Type B pancreatic cell (in vitro differentiated cells): ENCODE data around the gene COX6A1. TPM values are rescaled to one million over a fixed set of nuclear protein-coding genes. Genes with fewer than 3 reads are reported as not detected.

Experiments used
- DNase-seq: peaks from one replicate; pipeline ENCODE4 v3.0.0; 2021; ENCODE audit warnings: mixed read lengths; ENCODE audit not compliant: unreplicated experiment; ENCODE audit errors: extremely low spot score
- H3K27ac Mint-ChIP-seq: 2 replicates; pipeline ENCODE4 v1.8.0; 2021; ENCODE audit warnings: mild to moderate bottlenecking, mixed read lengths
- H3K27me3 Mint-ChIP-seq: 2 replicates; pipeline ENCODE4 v1.8.0; 2021; ENCODE audit warnings: mixed read lengths
- H3K36me3 Mint-ChIP-seq: 2 replicates; pipeline ENCODE4 v1.8.0; 2021; ENCODE audit warnings: mixed read lengths
- H3K4me1 Mint-ChIP-seq: one replicate; pipeline ENCODE4 v1.8.0; 2021; ENCODE audit warnings: mixed read lengths; ENCODE audit not compliant: unreplicated experiment
- H3K4me3 Mint-ChIP-seq: 2 replicates; pipeline ENCODE4 v1.8.0; 2021; ENCODE audit warnings: mild to moderate bottlenecking, mixed read lengths
- H3K9me3 Mint-ChIP-seq: 2 replicates; pipeline ENCODE4 v1.8.0; 2021; ENCODE audit warnings: mixed read lengths
- total RNA-seq: library from RNA; stranded (reverse); gene quantifications from 2 replicates; pipeline ENCODE4 v1.2.1, GENCODE V29; 2021; ENCODE audit warnings: low replicate concordance
- TF ChIP-seq, protein P1 (sequence below): fragments of 200-600 bp; sonication (generic); conservative IDR thresholded peaks from 2 replicates; pipeline ENCODE4 v1.5.0; 2021; ENCODE audit warnings: antibody characterized with exemption, mild to moderate bottlenecking

COX6A1 gene
- total RNA-seq, 1 donor from 2014 or later = 400 TPM

DNA sequence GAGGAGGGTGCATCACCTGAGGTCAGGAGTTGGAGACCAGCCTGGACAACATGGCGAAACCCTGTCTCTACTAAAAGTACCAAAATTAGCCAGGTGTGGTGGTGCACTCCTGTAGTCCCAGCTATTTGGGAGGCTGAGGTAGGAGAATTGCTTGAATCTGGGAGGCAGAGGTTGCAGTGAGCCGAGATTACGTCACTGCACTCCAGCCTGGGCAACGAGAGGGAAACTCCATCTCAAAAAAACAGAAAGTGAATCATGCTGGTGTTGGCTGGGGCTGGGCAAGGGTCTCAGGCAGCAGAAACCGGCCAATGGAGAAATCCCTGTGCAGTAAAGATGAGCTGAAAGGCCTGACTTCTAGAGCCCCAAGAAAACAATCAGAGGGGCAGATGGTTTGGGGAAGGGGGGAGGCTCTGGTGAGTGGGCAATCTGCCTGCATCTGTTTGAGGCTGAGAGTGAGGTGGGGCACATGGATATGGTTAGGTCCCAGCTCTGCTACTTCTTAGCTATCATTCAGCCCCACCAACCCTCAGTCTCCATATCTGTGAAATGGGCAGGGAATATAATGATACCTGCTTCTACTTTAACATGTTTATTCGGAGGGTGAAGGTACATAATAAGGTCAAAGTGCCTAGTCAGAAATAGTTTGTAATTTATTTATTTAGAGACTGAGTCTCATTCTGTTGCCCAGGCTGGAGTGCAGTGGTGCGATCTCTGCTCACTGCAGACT is 21.3 kb upstream of the COX6A1 start:
- no peak for DNase-seq
- Mint-ChIP-seq H3K27ac (peak overlapping the region; percentile 18), H3K9me3 (no peaks in the 10 kb centered on the region), H3K27me3 (no peaks in the 10 kb centered on the region), H3K4me1 (peaks cover 12% of the 10 kb centered on the region), H3K36me3 (no peaks in the 10 kb centered on the region), H3K4me3 (no peak overlapping the region)
- TF ChIP-seq, protein P1, sequence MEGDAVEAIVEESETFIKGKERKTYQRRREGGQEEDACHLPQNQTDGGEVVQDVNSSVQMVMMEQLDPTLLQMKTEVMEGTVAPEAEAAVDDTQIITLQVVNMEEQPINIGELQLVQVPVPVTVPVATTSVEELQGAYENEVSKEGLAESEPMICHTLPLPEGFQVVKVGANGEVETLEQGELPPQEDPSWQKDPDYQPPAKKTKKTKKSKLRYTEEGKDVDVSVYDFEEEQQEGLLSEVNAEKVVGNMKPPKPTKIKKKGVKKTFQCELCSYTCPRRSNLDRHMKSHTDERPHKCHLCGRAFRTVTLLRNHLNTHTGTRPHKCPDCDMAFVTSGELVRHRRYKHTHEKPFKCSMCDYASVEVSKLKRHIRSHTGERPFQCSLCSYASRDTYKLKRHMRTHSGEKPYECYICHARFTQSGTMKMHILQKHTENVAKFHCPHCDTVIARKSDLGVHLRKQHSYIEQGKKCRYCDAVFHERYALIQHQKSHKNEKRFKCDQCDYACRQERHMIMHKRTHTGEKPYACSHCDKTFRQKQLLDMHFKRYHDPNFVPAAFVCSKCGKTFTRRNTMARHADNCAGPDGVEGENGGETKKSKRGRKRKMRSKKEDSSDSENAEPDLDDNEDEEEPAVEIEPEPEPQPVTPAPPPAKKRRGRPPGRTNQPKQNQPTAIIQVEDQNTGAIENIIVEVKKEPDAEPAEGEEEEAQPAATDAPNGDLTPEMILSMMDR = no peak

DNA sequence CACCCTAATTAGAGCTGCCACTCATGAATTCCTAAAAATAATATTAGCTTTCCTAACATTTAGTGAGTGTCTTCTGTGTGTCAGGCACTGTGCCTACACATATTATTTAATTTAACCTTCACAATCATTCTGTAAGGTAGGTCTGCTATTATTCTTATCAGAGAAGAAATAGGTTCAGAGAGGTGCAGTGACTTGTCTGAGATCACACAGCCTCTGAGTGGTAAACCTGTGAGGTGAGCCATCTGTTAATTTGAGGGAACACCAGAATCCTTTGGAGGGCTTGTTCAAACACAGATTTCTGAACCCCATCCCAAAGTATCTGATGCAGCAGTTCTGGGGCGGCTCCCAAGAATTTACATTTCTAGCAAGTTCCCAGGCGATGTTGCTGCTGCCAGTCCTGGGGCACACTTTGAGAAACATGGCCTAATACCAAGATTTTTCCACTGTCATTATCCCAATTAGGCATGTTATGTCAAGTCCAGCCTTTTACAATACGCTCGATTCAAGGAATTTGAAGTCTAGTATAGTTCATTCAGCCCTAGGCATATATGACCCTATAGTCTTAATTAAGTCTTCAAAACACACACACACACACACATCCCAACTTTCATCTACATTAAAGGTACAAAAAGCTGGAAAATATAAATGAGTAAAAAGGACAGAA is 19.9 kb upstream of the COX6A1 start:
- TF ChIP-seq, protein P1 = no peak
- Mint-ChIP-seq H3K9me3 (no peaks in the 10 kb centered on the region), H3K4me3 (no peak overlapping the region), H3K4me1 (peaks cover 12% of the 10 kb centered on the region), H3K27ac (no peak overlapping the region), H3K36me3 (no peaks in the 10 kb centered on the region), H3K27me3 (no peaks in the 10 kb centered on the region)
- no peak for DNase-seq

DNA sequence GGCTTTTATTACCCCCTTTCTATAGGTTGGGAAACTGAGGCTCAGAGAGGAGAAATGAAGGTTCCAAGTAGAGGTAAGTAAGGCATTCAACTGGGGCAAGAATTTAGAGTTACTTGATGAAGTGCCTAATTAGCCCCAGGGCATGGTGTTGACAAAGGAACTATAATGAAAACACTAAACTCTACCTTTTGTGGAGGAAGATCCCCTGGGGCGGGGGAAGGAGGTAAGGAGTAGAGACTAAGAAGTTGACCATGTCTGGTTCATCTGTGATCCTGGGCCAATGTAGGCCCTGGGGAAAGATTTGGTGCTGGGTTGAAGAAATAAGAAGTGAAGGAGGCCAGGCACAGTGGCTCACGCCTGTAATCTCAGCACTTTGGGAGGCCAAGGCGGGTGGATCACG is 16.2 kb upstream of the COX6A1 start:
- no peaks in the 10 kb centered on the region for H3K36me3 Mint-ChIP-seq
- H3K27ac Mint-ChIP-seq = peak overlapping the region; percentile 14
- H3K27me3 Mint-ChIP-seq = no peaks in the 10 kb centered on the region
- DNase-seq = no peak
- no peaks in the 10 kb centered on the region for H3K4me1 Mint-ChIP-seq
- TF ChIP-seq, protein P1 = no peak
- no peak overlapping the region for H3K4me3 Mint-ChIP-seq
- H3K9me3 Mint-ChIP-seq = no peaks in the 10 kb centered on the region

DNA sequence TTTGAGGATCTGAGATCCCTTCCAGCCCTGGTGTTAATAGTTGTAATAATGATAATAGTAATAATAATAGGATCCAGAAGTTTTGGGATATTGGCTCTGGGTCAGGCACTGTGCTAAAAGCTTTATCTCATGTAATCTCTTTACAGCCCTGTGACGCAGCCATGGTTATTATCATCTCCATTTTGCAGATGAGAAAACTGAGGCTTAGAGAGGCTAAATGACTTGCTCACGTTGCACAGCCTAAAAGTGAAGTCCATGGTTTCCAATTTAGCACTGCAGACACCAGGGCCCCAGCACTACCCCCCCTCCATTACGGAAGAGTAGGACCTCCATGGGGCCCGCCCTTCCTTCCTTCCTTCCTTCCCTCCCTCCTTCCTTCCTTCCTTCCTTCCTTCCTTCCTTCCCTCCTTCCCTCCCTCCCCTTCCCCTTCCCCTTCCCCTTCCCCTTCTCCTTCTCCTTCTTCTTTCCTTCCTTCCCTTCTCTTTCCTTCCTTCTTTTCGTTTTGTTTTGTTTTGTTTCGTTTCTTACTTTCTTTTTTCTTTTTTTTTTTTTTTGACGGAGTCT is 14.9 kb upstream of the COX6A1 start:
- H3K36me3 Mint-ChIP-seq = no peaks in the 10 kb centered on the region
- DNase-seq = no peak
- no peak overlapping the region for H3K27ac Mint-ChIP-seq
- no peaks in the 10 kb centered on the region for H3K27me3 Mint-ChIP-seq
- TF ChIP-seq, protein P1 = no peak
- no peak overlapping the region for H3K4me3 Mint-ChIP-seq
- no peaks in the 10 kb centered on the region for H3K4me1 Mint-ChIP-seq
- no peaks in the 10 kb centered on the region for H3K9me3 Mint-ChIP-seq

DNA sequence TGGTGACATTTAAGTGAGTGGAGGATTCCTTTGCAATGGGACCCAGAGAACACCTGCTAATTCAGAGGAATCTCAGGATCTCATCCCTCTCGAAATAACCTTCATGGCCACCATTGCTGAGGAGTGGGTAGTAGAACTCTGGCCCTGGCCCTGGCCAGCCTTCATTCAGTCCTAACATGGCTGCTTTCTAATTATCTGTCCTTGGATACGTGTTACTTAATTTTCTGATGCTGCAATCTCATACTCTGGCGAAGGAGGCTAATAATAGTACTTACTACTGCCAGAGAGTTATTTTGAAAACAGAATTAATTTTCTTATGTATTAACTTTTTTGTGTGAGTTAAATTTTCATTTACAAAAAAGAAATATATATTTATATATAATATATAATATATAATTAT is 12.1 kb upstream of the COX6A1 start:
- H3K4me3 Mint-ChIP-seq = no peak overlapping the region
- no peaks in the 10 kb centered on the region for H3K36me3 Mint-ChIP-seq
- no peak overlapping the region for H3K27ac Mint-ChIP-seq
- no peak for DNase-seq
- no peaks in the 10 kb centered on the region for H3K27me3 Mint-ChIP-seq
- H3K9me3 Mint-ChIP-seq = no peaks in the 10 kb centered on the region
- TF ChIP-seq, protein P1 = no peak
- peaks cover 5% of the 10 kb centered on the region for H3K4me1 Mint-ChIP-seq
